Measurements from ENCODE around the gene GOLPH3L. TPM values are rescaled to one million over a fixed set of nuclear protein-coding genes. Genes with fewer than 3 reads are reported as not detected.

GOLPH3L gene
- total RNA-seq, 2 donors from 2014 or later: 45.1 to 45.2 TPM

DNA sequence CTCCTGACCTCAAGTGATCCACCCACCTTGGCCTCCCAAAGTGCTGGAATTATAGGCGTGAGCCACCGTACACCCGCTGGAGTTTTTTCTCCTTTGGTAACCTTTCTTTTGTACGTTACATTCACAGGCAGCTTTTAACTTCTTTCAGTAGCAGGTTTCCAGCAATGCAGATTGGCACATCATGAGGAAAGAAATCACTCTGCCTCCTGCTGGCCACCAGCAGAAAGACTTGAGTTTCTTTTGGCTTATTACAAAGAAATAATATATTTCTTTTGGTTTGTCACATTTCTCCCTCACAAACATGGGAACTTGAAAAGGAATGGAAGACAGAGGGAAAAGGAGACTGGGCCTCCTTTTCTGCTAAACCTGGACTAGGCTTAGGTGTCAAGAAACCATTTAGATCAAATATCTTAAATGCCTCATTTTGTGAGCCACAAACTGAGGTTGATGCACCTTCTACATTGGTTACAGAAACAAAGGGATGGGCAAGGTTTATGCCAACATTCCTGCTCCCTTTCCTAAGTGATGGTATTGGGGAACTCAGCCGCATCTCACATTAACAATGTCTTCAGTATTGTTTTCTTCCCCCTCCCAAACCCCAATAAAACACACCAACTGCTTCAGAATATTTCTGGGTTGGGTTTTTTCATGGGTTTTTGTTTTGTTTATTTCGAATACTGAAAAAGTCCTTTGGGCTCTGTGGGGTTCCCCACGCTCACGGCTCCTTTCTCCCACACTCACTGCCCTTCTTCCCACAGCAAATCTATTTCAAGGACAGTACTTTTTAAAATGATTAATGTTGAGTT is 75.3 kb downstream of the GOLPH3L start:
- Mint-ChIP-seq H3K4me3 (no peak overlapping the region), H3K36me3 (ENCODE audit: low read depth) (peaks cover 79% of the 10 kb centered on the region), H3K9me3 (no peaks in the 10 kb centered on the region), H3K27ac (peak overlapping the region; percentile 29), H3K4me1 (peaks cover 29% of the 10 kb centered on the region), H3K27me3 (ENCODE audit: insufficient read depth) (no peaks in the 10 kb centered on the region)
- H3K27me3 ChIP-seq (ENCODE audit: control insufficient read depth, insufficient read depth, low read length, poor library complexity, severe bottlenecking): no peaks in the 10 kb centered on the region
- no peak overlapping the region for H3K9ac ChIP-seq (ENCODE audit: extremely low read depth, low read length, poor library complexity, severe bottlenecking)
- H3K27ac ChIP-seq (ENCODE audit: low read depth, low read length): no peak overlapping the region
- peaks cover 10% of the 10 kb centered on the region for H3K4me1 ChIP-seq (ENCODE audit: control insufficient read depth, insufficient read depth, low read length)
- TF ChIP-seq, protein P1, sequence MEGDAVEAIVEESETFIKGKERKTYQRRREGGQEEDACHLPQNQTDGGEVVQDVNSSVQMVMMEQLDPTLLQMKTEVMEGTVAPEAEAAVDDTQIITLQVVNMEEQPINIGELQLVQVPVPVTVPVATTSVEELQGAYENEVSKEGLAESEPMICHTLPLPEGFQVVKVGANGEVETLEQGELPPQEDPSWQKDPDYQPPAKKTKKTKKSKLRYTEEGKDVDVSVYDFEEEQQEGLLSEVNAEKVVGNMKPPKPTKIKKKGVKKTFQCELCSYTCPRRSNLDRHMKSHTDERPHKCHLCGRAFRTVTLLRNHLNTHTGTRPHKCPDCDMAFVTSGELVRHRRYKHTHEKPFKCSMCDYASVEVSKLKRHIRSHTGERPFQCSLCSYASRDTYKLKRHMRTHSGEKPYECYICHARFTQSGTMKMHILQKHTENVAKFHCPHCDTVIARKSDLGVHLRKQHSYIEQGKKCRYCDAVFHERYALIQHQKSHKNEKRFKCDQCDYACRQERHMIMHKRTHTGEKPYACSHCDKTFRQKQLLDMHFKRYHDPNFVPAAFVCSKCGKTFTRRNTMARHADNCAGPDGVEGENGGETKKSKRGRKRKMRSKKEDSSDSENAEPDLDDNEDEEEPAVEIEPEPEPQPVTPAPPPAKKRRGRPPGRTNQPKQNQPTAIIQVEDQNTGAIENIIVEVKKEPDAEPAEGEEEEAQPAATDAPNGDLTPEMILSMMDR (conservative IDR thresholded peaks at IDR 0.05): peak; percentile 83
- no peak overlapping the region for H3K4me3 ChIP-seq (ENCODE audit: low read length)
- H3K36me3 ChIP-seq (ENCODE audit: control insufficient read depth, insufficient read depth, low read length): peaks cover 98% of the 10 kb centered on the region
- whole genome bisulfite sequencing, 2 experiments (ENCODE audit: insufficient coverage in 1 of 2, insufficient read length in 1 of 2): 86 to 95% methylated on average over 4 to 5 of the region's 8 CpGs
- peak; percentile 70 for DNase-seq
- no peaks in the 10 kb centered on the region for H3K9me3 ChIP-seq (ENCODE audit: control insufficient read depth, low read length)

DNA sequence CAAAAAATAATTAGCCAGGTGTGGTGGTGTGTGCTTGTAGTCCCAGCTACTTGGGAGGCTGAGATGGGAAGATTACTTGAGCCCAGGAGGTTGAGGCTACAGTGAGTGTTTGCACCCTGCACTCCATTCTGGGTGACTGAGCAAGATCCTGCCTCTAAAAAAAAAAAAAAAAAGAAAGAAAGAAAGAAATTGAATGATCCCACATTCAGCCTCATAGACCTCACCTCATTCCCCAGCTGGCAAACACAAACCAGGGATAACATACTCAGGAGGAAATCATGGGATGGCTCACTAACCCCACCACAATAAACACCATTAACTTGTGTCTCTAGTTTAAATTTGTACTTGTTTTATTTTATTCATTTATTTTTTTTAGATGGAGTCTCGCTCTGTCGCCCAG is 76.0 kb downstream of the GOLPH3L start:
- H3K4me3 Mint-ChIP-seq: no peak overlapping the region
- H3K27me3 Mint-ChIP-seq (ENCODE audit: insufficient read depth): no peaks in the 10 kb centered on the region
- H3K9ac ChIP-seq (ENCODE audit: extremely low read depth, low read length, poor library complexity, severe bottlenecking): no peak overlapping the region
- peaks cover 27% of the 10 kb centered on the region for H3K4me1 Mint-ChIP-seq
- H3K27me3 ChIP-seq (ENCODE audit: control insufficient read depth, insufficient read depth, low read length, poor library complexity, severe bottlenecking): no peaks in the 10 kb centered on the region
- peaks cover 4% of the 10 kb centered on the region for H3K4me1 ChIP-seq (ENCODE audit: control insufficient read depth, insufficient read depth, low read length)
- no peak overlapping the region for H3K27ac ChIP-seq (ENCODE audit: low read depth, low read length)
- H3K36me3 ChIP-seq (ENCODE audit: control insufficient read depth, insufficient read depth, low read length): peaks cover 98% of the 10 kb centered on the region
- DNase-seq: no peak
- no peak overlapping the region for H3K4me3 ChIP-seq (ENCODE audit: low read length)
- TF ChIP-seq, protein P1 (conservative IDR thresholded peaks at IDR 0.05): no peak
- H3K36me3 Mint-ChIP-seq (ENCODE audit: low read depth): peaks cover 81% of the 10 kb centered on the region
- no peaks in the 10 kb centered on the region for H3K9me3 Mint-ChIP-seq
- H3K9me3 ChIP-seq (ENCODE audit: control insufficient read depth, low read length): no peaks in the 10 kb centered on the region
- 97 to 100% methylated on average over 2 of the region's 2 CpGs for WGBS, 2 experiments (ENCODE audit: insufficient coverage in 1 of 2, insufficient read length in 1 of 2)
- H3K27ac Mint-ChIP-seq: no peak overlapping the region

DNA sequence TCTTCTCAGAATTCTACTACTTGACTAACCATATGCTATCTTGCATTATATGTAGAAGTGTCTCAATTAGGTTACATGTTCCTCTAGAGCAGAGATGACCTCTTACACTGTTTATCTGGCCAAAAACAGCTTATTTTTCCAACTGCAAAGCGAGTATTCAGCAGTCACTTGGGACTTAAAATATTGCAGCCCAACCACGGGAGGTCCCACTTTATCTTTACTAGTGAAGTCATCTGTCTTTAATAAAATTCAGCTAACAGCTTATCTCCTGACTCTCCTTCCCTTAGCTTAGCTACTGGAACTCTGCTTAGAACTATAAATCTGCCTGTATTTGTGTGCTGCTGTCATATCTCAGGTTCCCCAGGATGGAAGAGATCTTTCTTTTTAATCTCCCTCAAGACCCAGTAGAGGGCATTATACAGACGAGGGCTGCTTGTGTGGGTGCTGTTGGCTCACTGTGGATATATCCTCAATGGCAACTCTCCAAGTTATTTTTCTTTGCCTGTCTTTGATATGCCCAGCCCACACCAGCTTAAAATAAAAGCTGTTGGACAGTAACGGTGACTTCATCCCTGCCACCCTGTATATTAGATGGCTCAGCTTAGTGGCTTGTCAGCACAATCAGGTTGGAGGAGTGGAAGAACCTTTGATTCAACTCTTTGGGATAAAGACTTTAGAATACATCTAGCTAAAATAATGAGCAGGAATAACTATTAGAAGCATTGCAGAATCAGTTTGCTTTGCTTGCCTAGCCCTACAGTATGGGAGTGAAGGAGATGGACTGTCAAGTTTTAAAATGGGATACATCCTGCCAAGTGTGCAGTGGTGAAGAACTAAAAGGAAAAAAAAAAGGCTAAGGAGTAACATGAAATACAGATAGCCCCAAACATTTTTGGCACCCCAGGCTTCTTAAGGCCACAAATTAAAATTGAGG is 77.1 kb downstream of the GOLPH3L start:
- H3K4me3 ChIP-seq (ENCODE audit: low read length): no peak overlapping the region
- DNase-seq: no peak
- Mint-ChIP-seq H3K9me3 (no peaks in the 10 kb centered on the region), H3K27ac (peak overlapping the region; percentile 22), H3K4me1 (peaks cover 22% of the 10 kb centered on the region), H3K36me3 (ENCODE audit: low read depth) (peaks cover 81% of the 10 kb centered on the region), H3K4me3 (no peak overlapping the region), H3K27me3 (ENCODE audit: insufficient read depth) (no peaks in the 10 kb centered on the region)
- H3K36me3 ChIP-seq (ENCODE audit: control insufficient read depth, insufficient read depth, low read length): peaks cover 97% of the 10 kb centered on the region
- TF ChIP-seq, protein P1 (conservative IDR thresholded peaks at IDR 0.05): peak; percentile 23
- H3K27me3 ChIP-seq (ENCODE audit: control insufficient read depth, insufficient read depth, low read length, poor library complexity, severe bottlenecking): no peaks in the 10 kb centered on the region
- H3K27ac ChIP-seq (ENCODE audit: low read depth, low read length): no peak overlapping the region
- H3K4me1 ChIP-seq (ENCODE audit: control insufficient read depth, insufficient read depth, low read length): no peaks in the 10 kb centered on the region
- WGBS, 2 experiments (ENCODE audit: insufficient coverage in 1 of 2, insufficient read length in 1 of 2): 92 to 97% methylated on average over 3 to 4 of the region's 4 CpGs
- no peaks in the 10 kb centered on the region for H3K9me3 ChIP-seq (ENCODE audit: control insufficient read depth, low read length)
- no peak overlapping the region for H3K9ac ChIP-seq (ENCODE audit: extremely low read depth, low read length, poor library complexity, severe bottlenecking)
